Neural cell (in vitro differentiated cells): ENCODE data around the gene RCAN1. TPM values are rescaled to one million over a fixed set of nuclear protein-coding genes. Genes with fewer than 3 reads are reported as not detected.

Source experiments
- H2AFZ ChIP-seq: fragments of 200-600, 300-800 bp; sonication (generic), shearing (Covaris generic); 2 replicates; pipeline ENCODE4 v1.6.0; 2014; ENCODE audit warnings: low read depth, mild to moderate bottlenecking, antibody characterized with exemption, low read length, moderate library complexity
- H3F3A ChIP-seq: fragments of 200-600 bp; shearing (Covaris generic); 2 replicates; pipeline ENCODE4 v1.6.1; 2016; ENCODE audit warnings: mild to moderate bottlenecking, moderate library complexity, mixed read lengths, antibody characterized with exemption, low read length; ENCODE audit not compliant: insufficient read depth, poor library complexity, severe bottlenecking
- H3K27ac ChIP-seq: fragments of 200-600, 300-800 bp; sonication (generic), shearing (Covaris generic); 2 replicates; pipeline ENCODE4 v1.5.1; 2014; ENCODE audit warnings: mild to moderate bottlenecking, low read length, moderate library complexity
- H3K27me3 ChIP-seq: fragments of 300-800, 200-600 bp; sonication (generic), shearing (Covaris generic); 2 replicates; pipeline ENCODE4 v1.6.0; 2014; ENCODE audit warnings: mild to moderate bottlenecking, low read depth, low read length, moderate library complexity; ENCODE audit not compliant: insufficient read depth
- H3K36me3 ChIP-seq: fragments of 300-800, 200-600 bp; sonication (generic), shearing (Covaris generic); 2 replicates; pipeline ENCODE4 v1.5.1; 2014; ENCODE audit warnings: mild to moderate bottlenecking, antibody characterized with exemption, low read length, moderate library complexity; ENCODE audit not compliant: insufficient read depth
- H3K4me2 ChIP-seq: fragments of 300-800, 200-600 bp; sonication (generic), shearing (Covaris generic); 2 replicates; pipeline ENCODE4 v1.6.0; 2014; ENCODE audit warnings: mild to moderate bottlenecking, low read length
- H3K4me3 ChIP-seq: fragments of 300-800, 200-600 bp; sonication (generic), shearing (Covaris generic); 2 replicates; pipeline ENCODE4 v1.5.1; 2014; ENCODE audit warnings: mild to moderate bottlenecking, low read length, moderate library complexity
- H3K79me2 ChIP-seq: fragments of 200-600 bp; shearing (Covaris generic); replicated peaks from 2 replicates; pipeline ENCODE4 v1.6.0; 2014; ENCODE audit warnings: mild to moderate bottlenecking, low read length, moderate library complexity; ENCODE audit not compliant: insufficient read depth
- H3K9ac ChIP-seq: fragments of 300-800, 200-600 bp; sonication (generic), shearing (Covaris generic); 2 replicates; pipeline ENCODE4 v1.6.1; 2016; ENCODE audit warnings: mild to moderate bottlenecking, low read length, mixed read lengths
- H3K9me2 ChIP-seq: fragments of 200-600 bp; shearing (Covaris generic); 2 replicates; pipeline ENCODE4 v1.6.1; 2016; ENCODE audit warnings: mild to moderate bottlenecking, low read length, mixed read lengths; ENCODE audit not compliant: insufficient read depth
- H3K9me3 ChIP-seq: fragments of 200-600, 300-800 bp; sonication (generic), shearing (Covaris generic); 2 replicates; pipeline ENCODE4 v1.6.1; 2016; ENCODE audit warnings: mild to moderate bottlenecking, mixed run types, low read length, moderate library complexity, mixed read lengths
- H4K20me1 ChIP-seq: fragments of 200-600 bp; shearing (Covaris generic); 2 replicates; pipeline ENCODE4 v1.6.1; 2016; ENCODE audit warnings: mild to moderate bottlenecking, mixed run types; ENCODE audit not compliant: insufficient read depth
- CTCF ChIP-seq: fragments of 450-650 bp; IDR thresholded peaks from 2 replicates; pipeline ENCODE4 v1.5.1; 2014; ENCODE audit warnings: antibody characterized with exemption, mild to moderate bottlenecking, moderate library complexity; ENCODE audit not compliant: poor library complexity, severe bottlenecking
- EP300 ChIP-seq: fragments of 450-650 bp; conservative IDR thresholded peaks from 2 replicates; pipeline ENCODE4 v1.6.1; 2014; ENCODE audit warnings: antibody characterized with exemption, mild to moderate bottlenecking, moderate library complexity; ENCODE audit not compliant: poor library complexity, severe bottlenecking
- EZH2 ChIP-seq: fragments of 200-600, 300-800 bp; shearing (Covaris generic), sonication (generic); IDR thresholded peaks from 2 replicates; pipeline ENCODE4 v1.6.1; 2014; ENCODE audit warnings: antibody characterized with exemption, low read length, borderline replicate concordance, mild to moderate bottlenecking; ENCODE audit not compliant: insufficient read depth, poor library complexity, severe bottlenecking
- MXI1 ChIP-seq: fragments of 450-650 bp; conservative IDR thresholded peaks from 2 replicates; pipeline ENCODE4 v1.6.1; 2014; ENCODE audit warnings: antibody characterized with exemption, mild to moderate bottlenecking; ENCODE audit not compliant: poor library complexity, severe bottlenecking
- POLR2AphosphoS5 ChIP-seq: IDR thresholded peaks from 2 replicates; pipeline ENCODE4 v1.6.1; 2012
- RAD21 ChIP-seq: fragments of 450-650 bp; conservative IDR thresholded peaks from 2 replicates; pipeline ENCODE4 v1.6.1; 2014; ENCODE audit warnings: antibody characterized with exemption, mild to moderate bottlenecking, moderate library complexity
- REST ChIP-seq: IDR thresholded peaks from 2 replicates; pipeline ENCODE4 v1.6.1; 2012; ENCODE audit warnings: borderline replicate concordance
- SMC3 ChIP-seq: fragments of 450-650 bp; conservative IDR thresholded peaks from 2 replicates; pipeline ENCODE4 v1.6.1; 2014; ENCODE audit warnings: antibody characterized with exemption, mild to moderate bottlenecking, moderate library complexity; ENCODE audit not compliant: poor library complexity
- TAF1 ChIP-seq: IDR thresholded peaks from 2 replicates; pipeline ENCODE4 v1.6.1; 2012; ENCODE audit warnings: low read depth
- polyA plus RNA-seq: library from polyadenylated mRNA; depleted of rRNA; stranded (reverse); fragments of >200 nt; gene quantifications from 2 replicates; pipeline ENCODE4 v1.2.3, GENCODE V29; 2014

The RCAN1 gene
- polyA plus RNA-seq, 1 donor from 2014 or later, result 46.0 TPM

GRCh38 chr21:34626131-34626530 is 11.2 kb upstream of the RCAN1 start:
- no peaks in the 10 kb centered on the region for H3K9me2 ChIP-seq
- H3K9me3 ChIP-seq, result no peaks in the 10 kb centered on the region
- H3F3A ChIP-seq, result no peaks in the 10 kb centered on the region
- no peaks in the 10 kb centered on the region for H3K36me3 ChIP-seq
- no peak overlapping the region for H3K4me3 ChIP-seq
- no peak overlapping the region for H3K9ac ChIP-seq
- no peak for TF ChIP-seq EP300
- no peak for TF ChIP-seq CTCF
- no peak for TF ChIP-seq POLR2AphosphoS5
- TF ChIP-seq SMC3, result no peak
- no peak for TF ChIP-seq MXI1
- no peak for TF ChIP-seq TAF1
- no peak for TF ChIP-seq RAD21
- no peak for TF ChIP-seq EZH2
- TF ChIP-seq REST, result no peak
- H3K4me2 ChIP-seq, result no peak overlapping the region
- H2AFZ ChIP-seq, result no peak overlapping the region
- no peaks in the 10 kb centered on the region for H4K20me1 ChIP-seq
- H3K27ac ChIP-seq, result no peak overlapping the region
- no peaks in the 10 kb centered on the region for H3K27me3 ChIP-seq
- no peaks in the 10 kb centered on the region for H3K79me2 ChIP-seq

GRCh38 chr21:34625030-34625593 is 10.2 kb upstream of the RCAN1 start:
- Histone ChIP-seq H4K20me1 (no peaks in the 10 kb centered on the region), H3K4me2 (no peak overlapping the region), H3F3A (no peaks in the 10 kb centered on the region), H3K9me2 (no peaks in the 10 kb centered on the region), H3K9ac (no peak overlapping the region), H3K79me2 (no peaks in the 10 kb centered on the region), H3K27me3 (no peaks in the 10 kb centered on the region), H3K36me3 (no peaks in the 10 kb centered on the region), H2AFZ (no peak overlapping the region), H3K4me3 (no peak overlapping the region), H3K9me3 (no peaks in the 10 kb centered on the region), H3K27ac (no peak overlapping the region)
- TF ChIP-seq RAD21, result no peak

- H3K79me2 ChIP-seq, result no peaks in the 10 kb centered on the region
- H4K20me1 ChIP-seq, result no peaks in the 10 kb centered on the region
- H3K9ac ChIP-seq, result no peak overlapping the region
- H3F3A ChIP-seq, result no peaks in the 10 kb centered on the region
- H2AFZ ChIP-seq, result no peak overlapping the region
- H3K9me3 ChIP-seq, result no peaks in the 10 kb centered on the region
- no peak overlapping the region for H3K27ac ChIP-seq
- H3K4me3 ChIP-seq, result no peak overlapping the region
- TF ChIP-seq CTCF, result no peak
- no peak for TF ChIP-seq EZH2
- no peak for TF ChIP-seq MXI1
- no peak for TF ChIP-seq REST
- TF ChIP-seq SMC3, result no peak
- no peak for TF ChIP-seq RAD21
- H3K9me2 ChIP-seq, result no peaks in the 10 kb centered on the region
- H3K36me3 ChIP-seq, result no peaks in the 10 kb centered on the region
- no peaks in the 10 kb centered on the region for H3K27me3 ChIP-seq
- no peak overlapping the region for H3K4me2 ChIP-seq
These were observed 8.6 kb upstream of the RCAN1 start for GRCh38 chr21:34623516-34623915.
